Activated CD4-positive, alpha-beta T cell treated with anti-CD3 and anti-CD28 coated beads, Interleukin-2, Interleukin-6, amounts not matched to agents 100 ng/mL and 50 ng/mL, durations not matched to agents 16 hours and 8 hours (primary cell): ENCODE data around the gene MKRN2OS.

Experiments used
- DNase-seq: peaks from one replicate; pipeline ENCODE4 v3.0.0-alpha.2; 2020

Gene MKRN2OS

GRCh38 chr3:12512534-12513118, 32.7 kb downstream of the MKRN2OS start:
- no peak for DNase-seq

GRCh38 chr3:12509466-12509865, 35.8 kb downstream of the MKRN2OS start:
- DNase-seq, result no peak

GRCh38 chr3:12508291-12508700, 37.0 kb downstream of the MKRN2OS start:
- DNase-seq, result no peak

GRCh38 chr3:12507591-12508281, 37.6 kb downstream of the MKRN2OS start:
- DNase-seq, result no peak

GRCh38 chr3:12506201-12506709, 39.0 kb downstream of the MKRN2OS start:
- no peak for DNase-seq

- no peak for DNase-seq
Observed at GRCh38 chr3:12503126-12503957, 42.0 kb downstream of the MKRN2OS start.

- DNase-seq, result no peak
Observed at GRCh38 chr3:12501360-12502020, 43.8 kb downstream of the MKRN2OS start.

- no peak for DNase-seq
Observed at GRCh38 chr3:12499474-12499873, 45.8 kb downstream of the MKRN2OS start.

- no peak for DNase-seq
Observed at GRCh38 chr3:12496453-12496761, 48.9 kb downstream of the MKRN2OS start.

GRCh38 chr3:12495749-12496452, 49.4 kb downstream of the MKRN2OS start:
- DNase-seq, result no peak

- no peak for DNase-seq
Observed at GRCh38 chr3:12490547-12490946, 54.8 kb downstream of the MKRN2OS start.

- no peak for DNase-seq
Observed at GRCh38 chr3:12489832-12490231, 55.5 kb downstream of the MKRN2OS start.
